Osteocyte (in vitro differentiated cells): ENCODE data around the gene SNX18. TPM values are rescaled to one million over a fixed set of nuclear protein-coding genes. Genes with fewer than 3 reads are reported as not detected.
"Not testable (repeated sequence)": the region's sequence is repeated elsewhere in the genome, so short reads cannot be mapped to it uniquely, and the experiment has no call there.

Source experiments
- DNase-seq: peaks from one replicate; pipeline ENCODE4 v3.0.0; 2021; ENCODE audit warnings: mixed read lengths; ENCODE audit not compliant: unreplicated experiment; ENCODE audit errors: extremely low spot score
- H3K27ac Mint-ChIP-seq: one replicate; pipeline ENCODE4 v1.8.0; 2021; ENCODE audit warnings: mild to moderate bottlenecking, mixed read lengths; ENCODE audit not compliant: unreplicated experiment
- H3K27me3 Mint-ChIP-seq: one replicate; pipeline ENCODE4 v1.8.0; 2021; ENCODE audit warnings: mixed read lengths; ENCODE audit not compliant: unreplicated experiment
- H3K36me3 Mint-ChIP-seq: one replicate; pipeline ENCODE4 v1.8.0; 2021; ENCODE audit warnings: mixed read lengths; ENCODE audit not compliant: unreplicated experiment
- H3K4me1 Mint-ChIP-seq: one replicate; pipeline ENCODE4 v1.8.0; 2021; ENCODE audit warnings: mixed read lengths; ENCODE audit not compliant: unreplicated experiment
- H3K4me3 Mint-ChIP-seq: one replicate; pipeline ENCODE4 v1.8.0; 2021; ENCODE audit warnings: mild to moderate bottlenecking, moderate library complexity, mixed read lengths; ENCODE audit not compliant: unreplicated experiment
- H3K9me3 Mint-ChIP-seq: one replicate; pipeline ENCODE4 v1.8.0; 2021; ENCODE audit warnings: mixed read lengths; ENCODE audit not compliant: unreplicated experiment
- total RNA-seq: library from RNA; stranded (reverse); gene quantifications from 2 replicates; pipeline ENCODE4 v1.2.1, GENCODE V29; 2021
- TF ChIP-seq, protein P1 (sequence below): fragments of 200-600 bp; sonication (generic); IDR thresholded peaks from 2 replicates; pipeline ENCODE4 v1.5.0; 2021; ENCODE audit warnings: antibody characterized with exemption, mild to moderate bottlenecking, moderate library complexity

SNX18 gene
- total RNA-seq, 1 donor from 2014 or later = 28.8 TPM

DNA sequence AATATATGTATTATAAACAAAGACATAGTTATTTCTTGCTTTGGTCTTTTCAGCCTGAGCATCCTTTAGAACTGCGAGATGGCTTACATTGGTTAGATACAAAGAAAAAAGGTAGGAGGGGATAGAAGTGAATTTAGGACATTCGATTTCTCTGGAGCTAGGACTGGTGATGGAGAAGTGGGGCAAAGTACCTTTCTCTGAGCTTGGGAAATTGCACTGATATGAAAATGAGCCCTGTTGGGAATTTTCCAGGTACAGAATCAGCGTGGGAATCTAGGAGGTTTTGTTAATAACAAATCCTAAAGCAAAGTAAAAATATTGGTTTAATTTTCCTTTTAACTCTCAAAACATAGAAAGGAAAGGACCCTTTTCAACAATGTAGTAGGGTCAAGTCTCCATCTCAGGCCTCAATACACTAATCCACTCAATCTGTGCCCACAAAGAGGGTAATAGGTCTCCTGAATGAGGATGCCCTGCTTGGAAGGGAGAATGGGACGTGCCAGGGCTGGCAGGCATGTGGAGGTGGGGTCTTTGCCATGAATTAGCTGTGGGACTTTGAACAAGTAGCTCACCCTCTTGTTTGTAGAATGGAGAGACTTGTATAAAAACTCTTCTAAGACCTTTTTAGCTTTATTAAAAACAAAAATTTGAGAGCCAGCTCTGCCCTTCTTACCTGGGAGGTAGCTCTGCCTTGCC lies 17.7 kb downstream of the SNX18 start:
- no peak overlapping the region for H3K27ac Mint-ChIP-seq

DNA sequence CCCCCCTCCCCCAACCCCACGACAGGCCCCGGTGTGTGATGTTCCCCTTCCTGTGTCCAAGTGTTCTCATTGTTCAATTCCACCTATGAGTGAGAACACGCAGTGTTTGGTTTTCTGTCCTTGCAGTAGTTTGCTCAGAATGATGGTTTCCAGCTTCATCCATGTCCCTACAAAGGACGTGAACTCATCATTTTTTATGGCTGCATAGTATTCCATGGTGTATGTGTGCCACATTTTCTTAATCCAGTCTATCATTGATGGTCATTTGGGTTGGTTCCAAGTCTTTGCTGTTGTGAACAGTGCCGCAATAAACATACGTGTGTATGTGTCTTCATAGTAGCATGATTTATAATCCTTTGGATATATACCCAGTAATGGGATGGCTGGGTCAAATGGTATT lies 18.8 kb downstream of the SNX18 start:
- H3K4me1 Mint-ChIP-seq = peaks cover 27% of the 10 kb centered on the region
- DNase-seq, H3K27ac Mint-ChIP-seq, H3K36me3 Mint-ChIP-seq, H3K4me3 Mint-ChIP-seq, H3K27me3 Mint-ChIP-seq, H3K9me3 Mint-ChIP-seq: not testable (repeated sequence)

More for the DNA sequence above, 17.7 kb downstream of the SNX18 start:
- Mint-ChIP-seq H3K4me3 (no peak overlapping the region), H3K4me1 (peaks cover 33% of the 10 kb centered on the region), H3K9me3 (no peaks in the 10 kb centered on the region), H3K36me3 (no peaks in the 10 kb centered on the region), H3K27me3 (no peaks in the 10 kb centered on the region)
- TF ChIP-seq, protein P1, sequence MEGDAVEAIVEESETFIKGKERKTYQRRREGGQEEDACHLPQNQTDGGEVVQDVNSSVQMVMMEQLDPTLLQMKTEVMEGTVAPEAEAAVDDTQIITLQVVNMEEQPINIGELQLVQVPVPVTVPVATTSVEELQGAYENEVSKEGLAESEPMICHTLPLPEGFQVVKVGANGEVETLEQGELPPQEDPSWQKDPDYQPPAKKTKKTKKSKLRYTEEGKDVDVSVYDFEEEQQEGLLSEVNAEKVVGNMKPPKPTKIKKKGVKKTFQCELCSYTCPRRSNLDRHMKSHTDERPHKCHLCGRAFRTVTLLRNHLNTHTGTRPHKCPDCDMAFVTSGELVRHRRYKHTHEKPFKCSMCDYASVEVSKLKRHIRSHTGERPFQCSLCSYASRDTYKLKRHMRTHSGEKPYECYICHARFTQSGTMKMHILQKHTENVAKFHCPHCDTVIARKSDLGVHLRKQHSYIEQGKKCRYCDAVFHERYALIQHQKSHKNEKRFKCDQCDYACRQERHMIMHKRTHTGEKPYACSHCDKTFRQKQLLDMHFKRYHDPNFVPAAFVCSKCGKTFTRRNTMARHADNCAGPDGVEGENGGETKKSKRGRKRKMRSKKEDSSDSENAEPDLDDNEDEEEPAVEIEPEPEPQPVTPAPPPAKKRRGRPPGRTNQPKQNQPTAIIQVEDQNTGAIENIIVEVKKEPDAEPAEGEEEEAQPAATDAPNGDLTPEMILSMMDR = no peak
- DNase-seq = no peak

DNA sequence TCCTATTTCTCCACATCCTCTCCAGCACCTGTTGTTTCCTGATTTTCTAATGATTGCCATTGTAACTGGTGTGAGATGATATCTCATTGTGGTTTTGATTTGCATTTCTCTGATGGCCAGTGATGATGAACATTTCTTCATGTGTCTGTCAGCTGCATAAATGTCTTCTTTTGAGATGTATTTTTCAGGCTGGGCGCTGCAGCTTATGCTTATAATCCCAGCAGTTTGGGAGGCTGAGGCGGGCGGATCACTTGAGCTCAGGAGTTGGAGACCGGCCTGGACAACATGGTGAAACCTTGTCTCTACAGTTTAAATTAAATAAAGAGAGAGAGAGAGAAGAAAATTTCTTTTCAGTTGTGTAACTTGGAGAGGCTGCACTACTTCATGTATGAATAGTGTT lies 19.3 kb downstream of the SNX18 start:
- not testable (repeated sequence) for H3K27me3 Mint-ChIP-seq, H3K36me3 Mint-ChIP-seq, DNase-seq, H3K9me3 Mint-ChIP-seq, H3K4me3 Mint-ChIP-seq
- Mint-ChIP-seq H3K27ac (peak overlapping the region; percentile 41), H3K4me1 (peaks cover 25% of the 10 kb centered on the region)

DNA sequence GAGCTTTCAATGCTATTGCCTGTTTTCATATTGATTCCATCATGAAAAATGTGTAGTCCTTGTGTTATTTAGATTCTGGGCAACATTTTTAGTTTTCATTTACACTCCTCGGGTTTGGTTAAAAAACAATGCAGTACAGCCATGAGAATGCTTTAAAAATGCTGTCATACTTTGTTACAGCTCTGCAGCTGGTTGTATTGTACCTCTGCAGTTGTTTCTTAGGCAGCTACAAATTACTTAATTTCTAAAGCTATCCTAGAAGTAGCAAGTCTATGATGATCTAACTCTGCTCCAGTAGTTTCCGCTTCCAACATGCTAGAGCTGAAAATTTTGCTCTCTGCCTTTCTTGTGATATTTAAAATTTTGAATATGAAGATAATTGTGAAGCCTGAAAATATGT lies 20.2 kb downstream of the SNX18 start:
- DNase-seq = no peak
- Mint-ChIP-seq H3K4me1 (peaks cover 25% of the 10 kb centered on the region), H3K4me3 (no peak overlapping the region), H3K9me3 (no peaks in the 10 kb centered on the region), H3K27ac (no peak overlapping the region), H3K36me3 (no peaks in the 10 kb centered on the region), H3K27me3 (no peaks in the 10 kb centered on the region)
- TF ChIP-seq, protein P1 = no peak

DNA sequence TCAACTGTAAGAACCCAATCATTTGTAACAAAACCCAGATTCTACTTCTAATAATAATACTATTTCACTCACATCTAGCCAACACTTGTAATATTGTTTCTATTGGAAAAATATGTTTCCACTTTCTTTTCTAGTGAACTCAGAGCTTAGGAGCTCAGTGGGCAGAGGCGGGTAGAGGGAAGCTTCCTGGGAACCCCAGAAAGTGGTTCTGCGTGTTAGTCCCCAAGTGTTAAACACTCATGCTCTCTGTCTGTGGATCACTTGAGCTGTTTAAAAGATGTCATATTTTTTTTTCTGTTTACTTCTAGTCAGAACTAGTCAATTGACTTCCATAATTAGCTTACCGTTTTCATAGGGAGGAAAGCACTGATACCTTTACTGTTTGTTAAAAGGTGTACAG lies 20.6 kb downstream of the SNX18 start:
- TF ChIP-seq, protein P1 = no peak
- Mint-ChIP-seq H3K36me3 (peaks cover 3% of the 10 kb centered on the region), H3K4me3 (no peak overlapping the region), H3K27me3 (no peaks in the 10 kb centered on the region), H3K4me1 (peaks cover 25% of the 10 kb centered on the region), H3K9me3 (no peaks in the 10 kb centered on the region), H3K27ac (no peak overlapping the region)
- DNase-seq = no peak

DNA sequence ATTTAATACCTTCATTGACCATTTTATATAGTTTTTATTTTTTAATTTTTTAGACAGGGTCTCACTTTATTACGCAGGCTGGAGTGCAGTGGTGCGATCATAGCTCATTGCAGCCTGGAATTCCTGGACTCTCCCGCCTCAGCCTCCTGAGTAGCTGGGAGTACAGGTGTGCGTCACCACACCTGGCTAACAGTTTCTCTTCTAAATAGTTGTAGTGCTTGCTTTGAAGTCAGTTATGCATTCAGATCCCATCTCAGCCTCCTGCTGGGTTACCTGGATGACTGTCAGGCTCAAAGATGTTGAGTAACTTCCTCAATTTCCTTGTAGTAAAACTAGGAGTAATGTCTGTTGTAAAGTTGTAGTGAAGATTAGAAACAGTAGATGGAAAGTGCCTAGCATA lies 21.4 kb downstream of the SNX18 start:
- Mint-ChIP-seq H3K36me3 (peaks cover 3% of the 10 kb centered on the region), H3K27me3 (no peaks in the 10 kb centered on the region), H3K9me3 (no peaks in the 10 kb centered on the region), H3K27ac (no peak overlapping the region), H3K4me1 (peaks cover 18% of the 10 kb centered on the region), H3K4me3 (no peak overlapping the region)
- no peak for DNase-seq
- TF ChIP-seq, protein P1 = no peak
